H1 (cell line): ENCODE results near the gene CCDC24. TPM values are rescaled to one million over a fixed set of nuclear protein-coding genes. Genes with fewer than 3 reads are reported as not detected.

ENCODE experiments used
- EZH2 ChIP-seq: fragments of 200-600 bp; sonication (generic); IDR thresholded peaks from 2 replicates; pipeline ENCODE4 v1.7.1; 2012; ENCODE audit warnings: low read depth, mild to moderate bottlenecking, moderate library complexity, low read length, inconsistent platforms; ENCODE audit not compliant: severe bottlenecking
- FOSL1 ChIP-seq: IDR thresholded peaks from 2 replicates; pipeline ENCODE4 v1.6.1; 2011; ENCODE audit warnings: mild to moderate bottlenecking, low read depth, low read length, moderate library complexity; ENCODE audit not compliant: insufficient read depth
- JUND ChIP-seq: IDR thresholded peaks from 2 replicates; pipeline ENCODE4 v1.6.1; 2011; ENCODE audit warnings: mild to moderate bottlenecking, improper control_type of control experiment, low read length
- KDM1A ChIP-seq: fragments of 200-600, 300-600 bp; sonication (generic); IDR thresholded peaks from 2 replicates; pipeline ENCODE4 v1.7.1; 2016; ENCODE audit warnings: mild to moderate bottlenecking, low read length, borderline replicate concordance
- NRF1 ChIP-seq: IDR thresholded peaks from 2 replicates; pipeline ENCODE4 v1.6.1; 2011; ENCODE audit warnings: mild to moderate bottlenecking, low read depth, low read length, improper control_type of control experiment
- RBBP5 ChIP-seq: IDR thresholded peaks from 2 replicates; pipeline ENCODE4 v1.7.1; 2012; ENCODE audit warnings: low read depth, mild to moderate bottlenecking, inconsistent platforms, low read length, moderate library complexity, borderline replicate concordance
- SIN3A ChIP-seq, 2 experiments: IDR thresholded peaks in 1 of 2; conservative IDR thresholded peaks in 1 of 2; 2 replicates each; pipeline ENCODE4 v1.6.1; 2011 to 2012; ENCODE audit warnings: low read length in 2 of 2, improper control_type of control experiment in 1 of 2, low read depth in 1 of 2, mild to moderate bottlenecking in 1 of 2
- ZNF274 ChIP-seq: IDR thresholded peaks from 2 replicates; pipeline ENCODE4 v1.7.0; 2012; ENCODE audit warnings: low read length, borderline replicate concordance; ENCODE audit errors: extremely low read depth
- polyA plus RNA-seq, 7 experiments: library from polyadenylated mRNA; depleted of rRNA in 3 of 7; stranded (reverse) in 5 of 7; unstranded in 2 of 7; fragments of >200 nt in 5 of 7; fragments of 200-250 nt in 2 of 7; gene quantifications; 1 replicate in 5 of 7; 2 replicates in 1 of 7; 4 replicates in 1 of 7; pipeline versions ENCODE4 v1.2.1 to v1.2.3, GENCODE V29; 2011 to 2013; ENCODE audit warnings: missing spikeins in 2 of 7, mixed read lengths in 2 of 7
- total RNA-seq: library from RNA; stranded (reverse); fragmentation: NEBNext Ultra II Directional; extraction: Animal tissue kit (Norgen Biotek cat#: 25700); gene quantifications from 2 replicates; pipeline ENCODE4 v1.2.1, GENCODE V29; 2021

Gene CCDC24
- total and polyA plus RNA-seq, 2 of the 8 experiments (the other 6 are each of a cell fraction or from before 2014, with no cell fraction given) = 11.2 to 11.4 TPM

GRCh38 chr1:43986712-43987111 is 4.7 kb upstream of the CCDC24 start (continued):
- TF ChIP-seq JUND (no peak), RBBP5 (no peak), ZNF274 (no peak), FOSL1 (no peak), NRF1 (no peak), KDM1A (no peak), SIN3A (conservative IDR thresholded peaks at IDR 0.05 in 1 of 2, IDR thresholded peaks at IDR 0.05 in 1 of 2; ENCODE audit: low read depth in 1 of 2, low read length in 2 of 2) (no peak), EZH2 (no peak)
